Endodermal cell (in vitro differentiated cells): ENCODE results near the gene RABGAP1L. TPM values are rescaled to one million over a fixed set of nuclear protein-coding genes. Genes with fewer than 3 reads are reported as not detected.

Source experiments
- DNase-seq: peaks from one replicate; pipeline ENCODE4 v3.0.0-alpha.2; 2017
- H3K27ac ChIP-seq: 2 replicates; pipeline ENCODE4 v1.5.1; 2013; ENCODE audit warnings: mild to moderate bottlenecking, low read depth, low read length, moderate library complexity
- H3K27me3 ChIP-seq: 2 replicates; pipeline ENCODE4 v1.6.1; 2013; ENCODE audit warnings: mild to moderate bottlenecking, low read length, moderate library complexity; ENCODE audit not compliant: insufficient read depth, control insufficient read depth, poor library complexity, severe bottlenecking
- H3K36me3 ChIP-seq: 2 replicates; pipeline ENCODE4 v1.7.0; 2013; ENCODE audit warnings: mild to moderate bottlenecking, low read length, moderate library complexity; ENCODE audit not compliant: control insufficient read depth, insufficient read depth
- H3K4me1 ChIP-seq: one replicate; pipeline ENCODE4 v1.7.0; 2013; ENCODE audit warnings: low read length; ENCODE audit not compliant: control insufficient read depth, insufficient read depth
- H3K4me3 ChIP-seq: 2 replicates; pipeline ENCODE4 v1.5.1; 2013; ENCODE audit warnings: mild to moderate bottlenecking, low read length, moderate library complexity
- H3K9ac ChIP-seq: 2 replicates; pipeline ENCODE4 v1.6.1; 2013; ENCODE audit warnings: mild to moderate bottlenecking, low read length, moderate library complexity; ENCODE audit not compliant: poor library complexity, severe bottlenecking; ENCODE audit errors: extremely low read depth
- H3K9me3 ChIP-seq: 2 replicates; pipeline ENCODE4 v1.6.1; 2013; ENCODE audit warnings: mild to moderate bottlenecking, low read length, moderate library complexity; ENCODE audit not compliant: control insufficient read depth
- H3K27ac Mint-ChIP-seq: 2 replicates; pipeline ENCODE4 v1.8.0; 2020; ENCODE audit warnings: mixed read lengths
- H3K27me3 Mint-ChIP-seq: 2 replicates; pipeline ENCODE4 v1.8.0; 2021; ENCODE audit warnings: mild to moderate bottlenecking, mixed read lengths; ENCODE audit not compliant: insufficient read depth
- H3K36me3 Mint-ChIP-seq: 2 replicates; pipeline ENCODE4 v1.8.0; 2020; ENCODE audit warnings: low read depth, mixed read lengths
- H3K4me1 Mint-ChIP-seq: 2 replicates; pipeline ENCODE4 v1.8.0; 2020; ENCODE audit warnings: mixed read lengths
- H3K4me3 Mint-ChIP-seq: 2 replicates; pipeline ENCODE4 v1.8.0; 2020; ENCODE audit warnings: mild to moderate bottlenecking, moderate library complexity, mixed read lengths
- H3K9me3 Mint-ChIP-seq: 2 replicates; pipeline ENCODE4 v1.8.0; 2020; ENCODE audit warnings: mild to moderate bottlenecking, mixed read lengths
- CTCF ChIP-seq: fragments of 200-600 bp; sonication (generic); conservative IDR thresholded peaks from 2 replicates; pipeline ENCODE4 v1.5.0; 2021; ENCODE audit warnings: antibody characterized with exemption, mild to moderate bottlenecking
- WGBS, 2 experiments: methylation state at CpG; one replicate each; pipeline versions ENCODE4 v1.1.5 to v1.1.7; 2013; ENCODE audit warnings: missing lambda C conversion rate in 2 of 2, mixed read lengths in 1 of 2; ENCODE audit not compliant: insufficient coverage in 1 of 2, insufficient read length in 1 of 2; 5-methylcytosine and 5-hydroxymethylcytosine counted together
- total RNA-seq, 2 donors: library from RNA; stranded (reverse); fragmentation: NEBNext Ultra II Directional in 1 of 2; extraction: Animal tissue kit (Norgen Biotek cat#: 25700) in 1 of 2; gene quantifications; 2 replicates in 1 of 2; 3 replicates in 1 of 2; pipeline ENCODE4 v1.2.1, GENCODE V29; 2021

Gene RABGAP1L
- total RNA-seq, 2 donors from 2014 or later: 32.5 to 36.9 TPM

DNA sequence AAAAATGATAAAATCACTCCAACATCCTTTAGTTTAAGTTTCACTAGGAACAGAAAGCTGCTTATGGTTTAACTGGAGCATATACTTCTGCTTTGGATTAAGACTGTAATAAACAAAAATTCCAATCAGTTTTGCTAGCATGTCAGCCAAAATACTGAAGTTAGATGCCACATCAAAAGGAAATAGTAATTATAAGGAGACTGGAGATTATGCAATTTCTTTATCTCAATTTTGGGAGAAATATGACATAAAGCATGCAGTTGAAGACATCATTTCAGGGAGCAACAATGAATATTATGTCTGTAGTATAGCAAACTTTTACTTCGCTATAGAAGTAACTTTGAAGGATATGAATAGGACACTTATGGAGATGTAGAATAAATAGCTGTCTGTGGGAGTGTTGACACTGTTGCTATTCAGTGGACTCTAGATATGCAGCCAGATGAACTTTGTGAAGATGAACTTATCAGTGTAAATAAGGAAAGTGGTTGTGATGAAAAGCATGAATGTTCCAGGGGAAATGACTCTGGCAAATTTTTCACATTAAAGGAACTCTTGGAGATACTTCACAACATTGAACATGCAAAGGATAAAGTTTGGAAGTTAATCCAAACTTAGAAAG lies 107.8 kb downstream of the RABGAP1L start:
- H3K9me3 Mint-ChIP-seq: no peaks in the 10 kb centered on the region
- Histone ChIP-seq H3K9ac (no peak overlapping the region), H3K9me3 (no peaks in the 10 kb centered on the region), H3K27me3 (no peaks in the 10 kb centered on the region), H3K4me3 (no peak overlapping the region), H3K27ac (no peak overlapping the region), H3K36me3 (no peaks in the 10 kb centered on the region), H3K4me1 (no peaks in the 10 kb centered on the region)
- no peak for TF ChIP-seq CTCF
- no peak for DNase-seq
- 86 to 90% methylated on average over 1 of the region's 1 CpG for WGBS, 2 experiments
- no peaks in the 10 kb centered on the region for H3K4me1 Mint-ChIP-seq
- no peak overlapping the region for H3K27ac Mint-ChIP-seq
- H3K4me3 Mint-ChIP-seq: no peak overlapping the region
- no peaks in the 10 kb centered on the region for H3K36me3 Mint-ChIP-seq
- H3K27me3 Mint-ChIP-seq: no peaks in the 10 kb centered on the region

- TF ChIP-seq CTCF: no peak
- Mint-ChIP-seq H3K4me3 (no peak overlapping the region), H3K36me3 (no peaks in the 10 kb centered on the region), H3K4me1 (no peaks in the 10 kb centered on the region), H3K9me3 (no peaks in the 10 kb centered on the region), H3K27ac (no peak overlapping the region), H3K27me3 (no peaks in the 10 kb centered on the region)
- no CpG with 5 or more reads among the region's 1 CpG for WGBS, 2 experiments
- no peak overlapping the region for H3K27ac ChIP-seq
- no peaks in the 10 kb centered on the region for H3K27me3 ChIP-seq
- H3K9me3 ChIP-seq: no peaks in the 10 kb centered on the region
- no peak for DNase-seq
- H3K4me1 ChIP-seq: no peaks in the 10 kb centered on the region
- H3K9ac ChIP-seq: no peak overlapping the region
- H3K36me3 ChIP-seq: no peaks in the 10 kb centered on the region
- H3K4me3 ChIP-seq: no peak overlapping the region
Observed at GRCh38 chr1:174269989-174270651, 110.8 kb downstream of the RABGAP1L start.

DNA sequence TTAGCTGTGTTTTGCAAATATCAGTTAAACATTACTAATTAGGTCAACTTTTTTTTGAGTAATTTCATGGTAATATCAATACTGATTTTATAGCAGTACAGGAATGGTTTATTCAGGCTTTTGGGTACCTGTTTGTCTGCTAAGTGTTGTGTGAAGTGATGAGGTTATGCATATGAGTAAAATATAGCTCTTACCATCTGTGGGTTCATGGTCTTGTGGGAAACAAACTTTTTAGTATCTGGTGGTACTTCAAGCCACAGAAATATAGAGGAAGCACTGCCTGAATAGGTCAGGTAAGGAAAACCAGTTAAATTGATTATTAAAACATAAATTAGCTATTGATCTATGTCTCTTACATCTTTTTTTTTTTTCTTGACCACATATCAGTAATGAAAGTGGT lies 113.9 kb downstream of the RABGAP1L start:
- Histone ChIP-seq H3K4me1 (no peaks in the 10 kb centered on the region), H3K9me3 (no peaks in the 10 kb centered on the region), H3K9ac (no peak overlapping the region), H3K27ac (no peak overlapping the region), H3K4me3 (no peak overlapping the region), H3K36me3 (no peaks in the 10 kb centered on the region), H3K27me3 (no peaks in the 10 kb centered on the region)
- Mint-ChIP-seq H3K4me3 (no peak overlapping the region), H3K36me3 (no peaks in the 10 kb centered on the region), H3K27me3 (no peaks in the 10 kb centered on the region), H3K4me1 (no peaks in the 10 kb centered on the region), H3K27ac (no peak overlapping the region), H3K9me3 (no peaks in the 10 kb centered on the region)
- TF ChIP-seq CTCF: no peak
- no peak for DNase-seq
